ENCODE results near the gene CARMIL3.
"Not testable (repeated sequence)": the region's sequence is repeated elsewhere in the genome, so short reads cannot be mapped to it uniquely, and the experiment has no call there.

The CARMIL3 gene

GRCh38 chr14:24051789-24052655 is at the start of gene CARMIL3:
TSS of gene CARMIL3 (plus strand) at chr14:24052009. CDS start at chr14:24052154, 145 bp downstream.
- no peaks in the 10 kb centered on the region for H3K36me3 ChIP-seq (ENCODE audit: insufficient read depth, low read length)
- TF ChIP-seq CTCF (IDR thresholded peaks at IDR 0.05; ENCODE audit: low read length) = no peak
- no peak for TF ChIP-seq EZH2 (IDR thresholded peaks at IDR 0.05; ENCODE audit: borderline replicate concordance, low read length)
- H3K4me3 ChIP-seq (ENCODE audit: low read depth, low read length, poor library complexity, severe bottlenecking) = peak within 1 kb of the TSS; percentile 76
- no peaks in the 10 kb centered on the region for H4K20me1 ChIP-seq (ENCODE audit: insufficient read depth, low read length)
- no peaks in the 10 kb centered on the region for H3K9me2 ChIP-seq (ENCODE audit: low read depth, low read length)
- H3K79me2 ChIP-seq (ENCODE audit: insufficient read depth, low read length) = no peaks in the 10 kb centered on the region
- peaks cover 4% of the 10 kb centered on the region; the same call in 1 of the 2 replicates for H3K27me3 ChIP-seq (ENCODE audit: insufficient read depth, low read length)
- H3K27ac ChIP-seq (ENCODE audit: low read depth, low read length, poor library complexity, severe bottlenecking) = no peak within 1 kb of the TSS
- H3F3A ChIP-seq (ENCODE audit: insufficient read depth, low read length) = no peaks in the 10 kb centered on the region
- H3K9me3 ChIP-seq (ENCODE audit: low read length) = no peaks in the 10 kb centered on the region
- H3K9ac ChIP-seq (ENCODE audit: low read length) = peak within 1 kb of the TSS; percentile 89
- peaks cover 16% of the 10 kb centered on the region for H3K4me1 ChIP-seq (ENCODE audit: insufficient read depth, low read length, severe bottlenecking)
- H2AFZ ChIP-seq (ENCODE audit: low read length) = peak within 1 kb of the TSS; percentile 97
- H3K4me2 ChIP-seq (ENCODE audit: low read length) = peak within 1 kb of the TSS; percentile 98

- H3K9me3 ChIP-seq (ENCODE audit: low read length) = not testable (repeated sequence)
- H3K4me3 ChIP-seq (ENCODE audit: low read depth, low read length, poor library complexity, severe bottlenecking) = peak overlapping the region; percentile 66
These were observed 45.4 kb upstream of the CARMIL3 start for GRCh38 chr14:24006471-24006816.

GRCh38 chr14:24006817-24007652 is 44.8 kb upstream of the CARMIL3 start:
- not testable (repeated sequence) for H3K36me3 ChIP-seq (ENCODE audit: insufficient read depth, low read length); H3F3A ChIP-seq (ENCODE audit: insufficient read depth, low read length); H3K9me2 ChIP-seq (ENCODE audit: low read depth, low read length); H2AFZ ChIP-seq (ENCODE audit: low read length); H4K20me1 ChIP-seq (ENCODE audit: insufficient read depth, low read length); H3K27me3 ChIP-seq (ENCODE audit: insufficient read depth, low read length); H3K79me2 ChIP-seq (ENCODE audit: insufficient read depth, low read length); H3K9me3 ChIP-seq (ENCODE audit: low read length)
- Histone ChIP-seq H3K4me3 (ENCODE audit: low read depth, low read length, poor library complexity, severe bottlenecking) (peak overlapping the region; percentile 66), H3K4me1 (ENCODE audit: insufficient read depth, low read length, severe bottlenecking) (peaks cover 30% of the 10 kb centered on the region), H3K4me2 (ENCODE audit: low read length) (peak overlapping the region; percentile 78), H3K27ac (ENCODE audit: low read depth, low read length, poor library complexity, severe bottlenecking) (peak overlapping the region; percentile 49), H3K9ac (ENCODE audit: low read length) (peak overlapping the region; percentile 74)

More at GRCh38 chr14:24006471-24006816, 45.4 kb upstream of the CARMIL3 start:
- H3K9me2 ChIP-seq (ENCODE audit: low read depth, low read length); H3F3A ChIP-seq (ENCODE audit: insufficient read depth, low read length); H3K79me2 ChIP-seq (ENCODE audit: insufficient read depth, low read length); H2AFZ ChIP-seq (ENCODE audit: low read length); H3K36me3 ChIP-seq (ENCODE audit: insufficient read depth, low read length); H3K27me3 ChIP-seq (ENCODE audit: insufficient read depth, low read length); H4K20me1 ChIP-seq (ENCODE audit: insufficient read depth, low read length); H3K27ac ChIP-seq (ENCODE audit: low read depth, low read length, poor library complexity, severe bottlenecking): not testable (repeated sequence)
- peak overlapping the region; percentile 74 for H3K9ac ChIP-seq (ENCODE audit: low read length)
- H3K4me1 ChIP-seq (ENCODE audit: insufficient read depth, low read length, severe bottlenecking) = peaks cover 30% of the 10 kb centered on the region
- H3K4me2 ChIP-seq (ENCODE audit: low read length) = peak overlapping the region; percentile 78

GRCh38 chr14:24011051-24011450 is 40.8 kb upstream of the CARMIL3 start:
- no peak overlapping the region for H3K27ac ChIP-seq (ENCODE audit: low read depth, low read length, poor library complexity, severe bottlenecking)
- no peaks in the 10 kb centered on the region for H3K27me3 ChIP-seq (ENCODE audit: insufficient read depth, low read length)
- TF ChIP-seq EZH2 (IDR thresholded peaks at IDR 0.05; ENCODE audit: borderline replicate concordance, low read length) = no peak
- no peak for TF ChIP-seq CTCF (IDR thresholded peaks at IDR 0.05; ENCODE audit: low read length)
- H3K9me3 ChIP-seq (ENCODE audit: low read length) = no peaks in the 10 kb centered on the region
- peak overlapping the region; percentile 47; the same call in 1 of the 2 replicates for H3K4me2 ChIP-seq (ENCODE audit: low read length)
- H3F3A ChIP-seq (ENCODE audit: insufficient read depth, low read length) = no peaks in the 10 kb centered on the region; the same call in 1 of the 2 replicates
- no peaks in the 10 kb centered on the region for H3K79me2 ChIP-seq (ENCODE audit: insufficient read depth, low read length)
- no peaks in the 10 kb centered on the region for H4K20me1 ChIP-seq (ENCODE audit: insufficient read depth, low read length)
- no peaks in the 10 kb centered on the region for H3K36me3 ChIP-seq (ENCODE audit: insufficient read depth, low read length)
- no peak overlapping the region for H3K4me3 ChIP-seq (ENCODE audit: low read depth, low read length, poor library complexity, severe bottlenecking)
- H3K4me1 ChIP-seq (ENCODE audit: insufficient read depth, low read length, severe bottlenecking) = peaks cover 30% of the 10 kb centered on the region
- H2AFZ ChIP-seq (ENCODE audit: low read length) = no peak overlapping the region
- peak overlapping the region; percentile 23; the same call in 1 of the 2 replicates for H3K9ac ChIP-seq (ENCODE audit: low read length)
- no peaks in the 10 kb centered on the region for H3K9me2 ChIP-seq (ENCODE audit: low read depth, low read length)

- H2AFZ ChIP-seq (ENCODE audit: low read length); H3K9ac ChIP-seq (ENCODE audit: low read length); H3K79me2 ChIP-seq (ENCODE audit: insufficient read depth, low read length); H3K27ac ChIP-seq (ENCODE audit: low read depth, low read length, poor library complexity, severe bottlenecking); H3K27me3 ChIP-seq (ENCODE audit: insufficient read depth, low read length); H4K20me1 ChIP-seq (ENCODE audit: insufficient read depth, low read length); H3K9me3 ChIP-seq (ENCODE audit: low read length); H3K4me2 ChIP-seq (ENCODE audit: low read length); H3K36me3 ChIP-seq (ENCODE audit: insufficient read depth, low read length); H3K4me3 ChIP-seq (ENCODE audit: low read depth, low read length, poor library complexity, severe bottlenecking); H3F3A ChIP-seq (ENCODE audit: insufficient read depth, low read length); H3K9me2 ChIP-seq (ENCODE audit: low read depth, low read length): not testable (repeated sequence)
- H3K4me1 ChIP-seq (ENCODE audit: insufficient read depth, low read length, severe bottlenecking) = peaks cover 22% of the 10 kb centered on the region
These were observed 39.0 kb upstream of the CARMIL3 start for GRCh38 chr14:24012726-24013273.
